ENCODE measurements around the gene LRP1-AS.

- TF ChIP-seq, protein P1, sequence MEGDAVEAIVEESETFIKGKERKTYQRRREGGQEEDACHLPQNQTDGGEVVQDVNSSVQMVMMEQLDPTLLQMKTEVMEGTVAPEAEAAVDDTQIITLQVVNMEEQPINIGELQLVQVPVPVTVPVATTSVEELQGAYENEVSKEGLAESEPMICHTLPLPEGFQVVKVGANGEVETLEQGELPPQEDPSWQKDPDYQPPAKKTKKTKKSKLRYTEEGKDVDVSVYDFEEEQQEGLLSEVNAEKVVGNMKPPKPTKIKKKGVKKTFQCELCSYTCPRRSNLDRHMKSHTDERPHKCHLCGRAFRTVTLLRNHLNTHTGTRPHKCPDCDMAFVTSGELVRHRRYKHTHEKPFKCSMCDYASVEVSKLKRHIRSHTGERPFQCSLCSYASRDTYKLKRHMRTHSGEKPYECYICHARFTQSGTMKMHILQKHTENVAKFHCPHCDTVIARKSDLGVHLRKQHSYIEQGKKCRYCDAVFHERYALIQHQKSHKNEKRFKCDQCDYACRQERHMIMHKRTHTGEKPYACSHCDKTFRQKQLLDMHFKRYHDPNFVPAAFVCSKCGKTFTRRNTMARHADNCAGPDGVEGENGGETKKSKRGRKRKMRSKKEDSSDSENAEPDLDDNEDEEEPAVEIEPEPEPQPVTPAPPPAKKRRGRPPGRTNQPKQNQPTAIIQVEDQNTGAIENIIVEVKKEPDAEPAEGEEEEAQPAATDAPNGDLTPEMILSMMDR (IDR thresholded peaks at IDR 0.05; ENCODE audit: borderline replicate concordance, extremely low read depth, low read length, poor library complexity, severe bottlenecking): no peak
- TF ChIP-seq EZH2 (IDR thresholded peaks at IDR 0.05; ENCODE audit: borderline replicate concordance, low read depth, low read length, severe bottlenecking): no peak
These were observed 7.5 kb upstream of the LRP1-AS start for GRCh38 chr12:57154804-57155434.

Data from DND-41 (cell line).